Measurements from ENCODE around the gene ZNF24.

Gene ZNF24

DNA sequence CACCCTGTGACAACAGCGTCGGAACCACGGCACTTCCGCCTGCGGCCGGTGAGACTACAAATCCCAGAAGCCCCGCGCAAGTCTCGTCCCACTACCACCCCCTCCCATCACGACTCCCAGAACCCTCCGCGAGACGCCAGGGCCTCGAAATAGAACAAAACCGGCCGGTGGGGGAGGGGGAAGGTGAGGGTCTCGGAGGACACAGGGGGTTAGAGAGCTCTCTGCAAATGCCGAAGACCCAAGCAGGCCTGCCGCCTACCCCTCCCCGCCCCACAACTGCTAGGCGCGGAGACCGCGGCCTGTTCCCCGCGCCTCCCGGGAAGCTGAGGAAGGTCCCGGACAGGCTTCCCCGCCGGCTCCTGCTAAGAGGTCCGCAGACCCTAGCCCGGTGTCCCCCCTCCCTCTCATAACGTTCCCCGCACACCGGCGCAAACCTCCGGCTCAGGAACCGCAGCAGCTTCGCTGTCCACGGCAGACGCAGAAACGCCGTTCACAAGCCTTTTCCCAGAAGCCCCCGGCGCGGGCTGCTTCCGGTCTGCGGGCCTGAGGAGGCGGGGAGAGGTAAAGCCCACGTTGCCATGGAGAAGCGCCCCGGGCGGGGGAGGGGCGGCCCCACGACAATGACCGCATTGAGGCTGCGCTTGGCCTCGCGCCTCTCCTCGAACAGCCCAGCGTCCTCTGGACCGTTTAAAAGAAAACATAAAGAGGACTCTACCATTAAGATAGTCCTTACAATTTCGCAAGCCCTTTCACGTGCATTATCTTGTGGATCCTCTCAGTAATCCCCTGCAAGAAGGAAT, at the start of gene ZNF24:
Gene ZNF24, minus strand, starts transcription at position 485 of the 800 bp plus-strand sequence. CDS start 3,770 bp downstream, outside the sequence.
- DNase-seq: peak; percentile 77 to 98 (median 94)

DNA sequence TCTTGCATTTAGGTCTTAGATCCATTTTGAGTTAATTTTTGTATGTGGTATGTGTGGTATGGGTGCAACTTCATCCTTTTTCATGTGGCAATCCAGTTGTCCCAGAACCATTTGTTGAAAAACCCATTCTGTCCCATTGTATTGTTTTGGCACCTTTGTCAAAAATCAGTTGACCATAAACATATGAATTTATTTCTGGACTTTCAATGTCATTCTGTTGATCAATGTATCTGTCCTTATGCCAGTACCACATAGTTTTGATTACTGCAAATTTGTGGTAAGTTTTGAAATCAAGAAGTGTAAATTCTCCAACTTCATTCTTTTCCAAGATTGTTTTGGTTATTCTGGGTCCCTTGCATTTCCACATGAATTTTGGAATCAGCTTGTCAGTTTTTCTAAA, 49.5 kb upstream of the ZNF24 start:
- no peak for DNase-seq

DNA sequence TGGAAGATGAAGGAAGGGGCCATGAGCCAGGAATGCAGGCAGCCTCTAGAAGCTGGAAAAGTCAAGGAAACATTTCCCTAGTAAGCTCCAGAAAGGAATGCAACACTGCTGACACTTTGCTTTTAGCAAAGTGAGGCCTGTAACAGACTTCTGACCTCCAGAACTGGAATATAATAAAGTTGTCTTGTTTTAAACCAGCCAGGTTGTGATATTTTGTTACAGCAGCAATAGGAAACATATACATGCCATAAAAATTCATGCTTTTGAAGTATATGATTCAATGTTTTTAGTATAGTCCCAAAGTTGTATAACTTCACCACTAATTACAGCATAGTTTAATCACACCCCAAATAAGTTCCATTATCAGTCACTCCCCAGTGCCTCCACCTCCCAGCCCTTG, 48.2 kb upstream of the ZNF24 start:
- no peak for DNase-seq

DNA sequence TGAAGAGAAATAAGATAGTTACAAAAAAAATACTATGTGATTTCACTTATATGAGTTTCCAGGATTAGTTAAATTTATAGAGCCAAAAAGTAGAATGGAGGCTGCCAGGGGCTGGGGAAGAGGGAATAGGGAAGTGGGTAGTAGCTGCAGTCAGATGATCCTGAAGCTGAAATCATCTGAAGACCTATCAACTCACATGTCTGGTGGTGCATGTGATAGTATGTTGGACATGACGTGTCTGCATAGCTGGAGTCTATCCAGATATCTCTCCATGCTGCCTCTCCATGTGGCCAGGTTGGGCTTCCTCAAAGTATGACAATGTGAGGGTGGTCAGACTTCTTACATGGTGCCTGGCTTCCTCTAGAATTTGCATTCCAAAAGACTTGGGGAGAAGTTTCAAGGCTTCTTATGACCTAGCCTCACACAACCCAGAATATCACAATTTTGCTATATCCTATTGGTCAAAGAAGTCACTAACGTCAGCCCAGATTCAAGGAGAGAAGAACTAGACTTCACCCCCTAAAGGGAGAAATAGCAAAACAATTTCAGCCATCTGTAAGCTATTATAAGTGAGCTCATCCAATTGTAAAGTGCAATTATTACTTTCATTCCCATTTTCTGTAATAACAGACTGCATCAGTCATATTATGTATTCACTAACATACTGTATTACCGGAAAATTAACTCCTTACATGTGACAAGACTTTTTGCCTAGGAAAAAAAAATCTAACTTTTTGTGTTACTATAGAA, 46.9 kb upstream of the ZNF24 start:
- DNase-seq: no peak

DNA sequence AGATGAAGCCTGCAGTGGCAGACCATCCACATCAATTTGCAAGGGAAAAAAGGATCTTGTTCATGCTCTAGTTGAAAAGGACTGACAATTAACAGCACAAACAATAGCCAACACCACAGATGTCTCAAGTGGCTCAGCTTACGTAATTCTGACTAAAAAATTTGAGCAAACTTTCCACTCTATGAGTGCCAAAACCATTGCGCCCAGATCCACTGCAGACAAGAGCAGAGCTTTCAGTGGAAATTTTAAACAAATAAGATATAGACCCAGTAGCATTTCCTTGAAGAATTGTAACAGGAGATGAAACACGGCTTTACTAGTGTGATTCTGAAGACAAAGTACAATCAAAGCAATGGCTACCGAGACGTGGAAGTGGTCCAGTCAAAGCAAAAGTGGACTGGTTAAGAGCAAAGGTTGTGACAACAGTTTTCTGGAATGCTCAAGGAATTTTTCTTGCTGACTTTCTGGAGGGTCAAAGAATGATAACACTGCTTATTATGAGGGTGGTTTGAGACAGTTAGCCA, 44.9 kb upstream of the ZNF24 start:
- DNase-seq: no peak

DNA sequence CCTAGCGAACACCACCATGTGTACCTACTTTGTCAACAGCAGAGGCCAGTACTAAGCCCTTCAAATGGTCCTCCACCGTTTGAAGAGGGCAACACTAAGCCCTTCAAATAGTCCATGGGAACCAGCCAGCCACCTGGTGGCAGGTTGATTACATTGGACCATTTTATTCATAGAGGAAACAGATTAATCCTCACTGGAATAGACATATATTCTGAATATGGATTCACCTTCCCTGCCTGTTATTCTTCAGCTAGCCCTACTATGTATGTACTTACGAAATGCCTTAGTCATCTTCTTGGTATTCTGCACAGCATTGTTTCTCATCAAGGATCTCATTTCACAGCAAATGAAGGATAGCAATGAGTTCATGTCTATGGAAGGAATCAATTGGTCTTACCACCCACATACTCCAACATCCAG, 42.9 kb upstream of the ZNF24 start:
- no peak for DNase-seq

DNA sequence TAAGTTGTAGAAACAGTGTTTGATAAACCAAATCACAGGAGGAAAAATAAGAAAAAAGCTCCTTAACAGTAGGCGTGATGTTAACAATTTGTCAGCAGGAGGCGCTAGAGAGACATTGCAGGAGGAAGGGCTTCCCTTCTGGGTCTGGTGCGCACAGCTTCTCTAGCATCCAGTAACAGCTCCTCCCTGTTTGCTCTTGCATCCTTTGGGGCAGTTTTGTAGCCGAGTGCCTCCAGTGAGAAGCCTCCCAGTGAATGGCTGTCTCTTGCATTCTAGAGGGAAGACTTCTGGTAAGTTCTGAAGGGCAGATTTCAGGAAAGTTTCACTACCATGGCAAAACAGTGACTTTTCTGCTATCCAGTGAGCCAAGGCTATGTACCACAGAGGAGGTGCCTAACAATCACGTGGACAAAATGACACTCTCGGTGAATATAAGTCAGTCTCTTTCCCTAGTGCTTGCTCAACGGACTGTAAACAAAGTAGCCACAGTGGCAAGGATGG, 42.4 kb upstream of the ZNF24 start:
- DNase-seq: peak in 33 of 51 donors; percentile 11 to 69 (median 41)

DNA sequence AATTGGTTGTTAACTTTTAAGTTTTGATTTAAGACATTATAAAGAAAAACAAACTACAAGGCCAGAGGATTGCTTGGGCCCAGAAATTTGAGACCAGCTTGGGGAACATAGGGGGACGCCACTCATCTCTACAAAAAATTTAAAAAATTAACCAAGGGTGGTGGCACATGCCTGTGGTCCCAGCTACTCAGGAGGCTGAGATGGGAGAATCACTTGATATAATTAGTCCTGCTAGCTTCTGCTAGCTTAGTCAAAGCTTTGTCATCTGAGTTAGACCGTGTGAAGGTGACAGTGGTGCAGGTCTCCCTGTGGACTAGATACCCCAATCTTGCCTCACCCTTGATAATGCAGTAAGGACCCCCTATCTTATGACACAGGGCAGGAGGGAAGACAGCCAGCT, 38.9 kb upstream of the ZNF24 start:
- DNase-seq: no peak

DNA sequence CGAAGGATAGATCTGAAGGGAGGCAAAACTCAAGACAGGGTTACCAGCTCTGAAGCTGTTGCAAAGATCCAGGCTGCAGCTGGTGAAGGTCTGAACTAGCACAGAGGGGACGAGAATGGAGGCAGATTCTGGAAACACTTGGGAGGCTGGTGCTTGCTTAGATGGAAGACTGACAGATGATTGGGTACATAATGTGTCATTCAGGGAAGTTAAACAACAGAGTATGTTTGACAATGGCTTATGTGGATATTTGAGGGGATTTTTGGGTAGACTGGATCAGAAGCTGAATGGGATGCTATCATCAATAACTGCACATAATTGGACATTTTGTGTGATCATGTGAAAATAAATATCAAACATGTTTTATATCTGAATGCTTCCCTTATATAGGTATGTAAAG, 35.2 kb upstream of the ZNF24 start:
- DNase-seq: no peak

DNA sequence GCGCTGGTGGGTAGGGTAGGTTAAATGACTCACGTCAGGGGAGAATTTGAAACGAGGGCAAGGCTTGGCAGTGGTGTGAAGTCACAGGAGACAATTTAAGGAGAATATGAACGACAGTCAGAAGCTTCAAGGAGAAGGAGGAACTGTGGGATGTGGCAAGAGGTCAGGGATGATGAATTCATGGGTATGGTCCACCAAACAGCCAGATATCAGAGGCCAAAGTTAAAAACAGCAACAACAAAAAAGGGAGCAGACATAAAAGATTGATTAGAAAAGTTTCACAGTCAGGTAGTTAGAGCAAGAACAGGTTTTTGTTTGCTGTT, 34.3 kb upstream of the ZNF24 start:
- no peak for DNase-seq

DNA sequence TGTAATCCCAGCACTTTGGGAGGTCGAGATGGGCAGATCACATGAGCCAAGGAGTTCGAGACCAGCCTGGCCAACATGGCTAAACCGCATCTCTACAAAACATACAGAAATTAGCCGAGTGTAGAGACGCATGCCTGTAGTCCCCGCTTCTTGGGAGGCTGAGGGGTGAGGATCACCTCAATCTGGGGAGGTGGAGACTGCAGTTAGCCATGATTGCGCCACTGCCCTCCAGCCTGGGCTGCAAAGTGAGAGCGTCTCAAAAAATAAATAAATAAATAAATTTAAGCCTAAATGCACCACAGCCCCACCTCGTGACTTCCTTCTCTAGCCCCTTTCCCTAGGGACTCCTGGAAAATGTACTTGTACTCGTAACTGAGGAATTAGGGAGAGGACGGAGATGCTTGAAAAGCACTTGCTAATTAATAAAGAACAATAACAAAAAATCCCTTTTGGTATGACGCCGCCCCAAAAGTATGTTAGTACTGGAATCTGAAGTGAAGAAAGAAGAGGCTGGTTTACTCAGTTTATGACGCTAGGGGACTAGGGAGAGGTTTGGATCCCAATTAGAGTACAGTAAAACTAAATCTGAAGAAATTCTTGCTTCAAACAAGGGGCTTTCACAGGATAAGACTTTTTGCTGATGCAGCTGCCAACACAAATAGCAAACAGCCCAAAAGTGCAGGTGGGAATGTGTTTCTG, 33.8 kb upstream of the ZNF24 start:
- DNase-seq: no peak

DNA sequence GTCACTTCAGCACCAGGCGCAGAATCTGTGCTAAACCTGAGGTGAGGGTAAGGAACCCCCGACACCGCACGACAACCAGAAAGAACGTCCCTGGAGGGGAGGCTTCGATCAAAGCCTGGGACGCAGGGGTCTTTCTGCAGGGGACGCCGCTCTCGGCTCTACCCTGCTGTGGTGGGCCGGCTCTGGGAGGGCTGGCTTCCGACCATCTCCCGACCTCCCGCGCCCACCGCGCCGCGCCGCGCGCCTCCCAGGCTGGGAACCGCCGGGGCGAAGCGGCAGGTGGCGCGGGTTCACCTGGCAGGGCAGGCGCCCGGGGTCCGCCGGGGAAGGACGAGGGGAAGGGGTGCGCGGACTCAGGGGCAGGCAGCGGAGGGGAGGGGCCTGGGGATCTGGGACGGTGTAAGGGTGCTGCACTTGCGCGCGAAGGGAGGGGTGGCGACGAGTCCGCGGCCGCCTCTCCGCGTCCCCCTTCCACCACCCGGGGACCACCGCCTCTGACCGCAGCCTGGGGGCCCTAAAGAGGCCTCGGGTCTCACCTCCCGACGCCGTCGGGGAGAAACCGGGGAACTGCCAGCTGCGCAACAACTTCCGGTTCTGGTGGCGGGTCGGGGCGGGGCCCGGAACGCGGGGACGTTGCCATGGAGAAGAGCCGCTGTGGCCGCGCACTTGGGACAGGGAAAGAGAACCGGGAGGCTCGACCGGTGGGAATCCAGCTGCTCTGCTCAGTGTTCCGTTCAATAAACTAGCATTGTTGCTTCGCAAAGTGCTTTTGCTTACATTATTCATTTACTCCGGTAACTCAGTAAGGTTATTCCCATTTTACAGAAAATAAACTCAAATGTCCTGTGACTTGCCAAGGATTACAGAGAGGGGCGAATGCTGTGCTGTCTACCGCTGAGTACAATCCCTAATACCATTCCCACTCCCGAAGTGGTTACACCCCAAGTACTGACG, 32.8 kb upstream of the ZNF24 start, which contains the start of gene ZNF396:
Gene ZNF396, minus strand, starts transcription at position 596 of the 954 bp plus-strand sequence. CDS start 3,045 bp downstream, outside the sequence.
- DNase-seq: peak; percentile 1 to 77 (median 53)

DNA sequence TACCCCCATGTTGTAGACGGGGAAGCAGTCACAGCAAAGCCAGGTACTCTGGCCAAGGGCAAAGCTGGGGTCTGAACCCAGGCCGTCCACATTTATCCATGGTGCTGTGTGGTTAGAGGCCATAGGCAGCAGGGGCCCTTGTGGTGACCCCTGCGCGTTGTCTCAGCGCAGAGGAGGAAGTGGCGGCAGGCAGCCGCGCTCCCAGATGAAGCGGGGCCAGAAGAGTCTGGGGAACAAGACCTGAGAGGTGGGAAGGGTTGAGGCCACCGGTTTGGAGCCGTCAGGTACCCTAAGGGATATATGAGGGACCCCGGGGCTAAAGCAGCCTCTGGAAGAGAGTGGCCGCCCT, 32.1 kb upstream of the ZNF24 start:
- peak in 11 of 51 donors; percentile 4 to 26 (median 11) for DNase-seq

DNA sequence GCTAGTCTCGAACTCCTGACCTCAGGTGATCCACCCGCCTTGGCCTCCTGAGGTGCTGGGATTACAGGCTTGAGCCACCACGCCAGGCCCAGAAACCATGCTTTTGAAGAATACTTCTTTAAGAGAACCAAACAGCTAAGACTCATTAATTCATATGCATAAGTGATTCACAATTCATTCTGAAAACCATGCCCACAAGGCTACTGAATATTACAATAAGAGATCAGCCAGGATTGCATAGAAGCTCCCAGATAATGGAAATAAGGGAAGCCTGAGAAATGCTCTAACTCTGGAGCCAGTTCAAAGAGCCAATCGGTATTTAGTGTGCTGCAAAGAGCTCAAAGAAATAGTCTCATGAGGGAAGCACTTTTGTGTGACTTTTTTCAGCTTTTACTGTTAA, 30.5 kb upstream of the ZNF24 start:
- DNase-seq: no peak

DNA sequence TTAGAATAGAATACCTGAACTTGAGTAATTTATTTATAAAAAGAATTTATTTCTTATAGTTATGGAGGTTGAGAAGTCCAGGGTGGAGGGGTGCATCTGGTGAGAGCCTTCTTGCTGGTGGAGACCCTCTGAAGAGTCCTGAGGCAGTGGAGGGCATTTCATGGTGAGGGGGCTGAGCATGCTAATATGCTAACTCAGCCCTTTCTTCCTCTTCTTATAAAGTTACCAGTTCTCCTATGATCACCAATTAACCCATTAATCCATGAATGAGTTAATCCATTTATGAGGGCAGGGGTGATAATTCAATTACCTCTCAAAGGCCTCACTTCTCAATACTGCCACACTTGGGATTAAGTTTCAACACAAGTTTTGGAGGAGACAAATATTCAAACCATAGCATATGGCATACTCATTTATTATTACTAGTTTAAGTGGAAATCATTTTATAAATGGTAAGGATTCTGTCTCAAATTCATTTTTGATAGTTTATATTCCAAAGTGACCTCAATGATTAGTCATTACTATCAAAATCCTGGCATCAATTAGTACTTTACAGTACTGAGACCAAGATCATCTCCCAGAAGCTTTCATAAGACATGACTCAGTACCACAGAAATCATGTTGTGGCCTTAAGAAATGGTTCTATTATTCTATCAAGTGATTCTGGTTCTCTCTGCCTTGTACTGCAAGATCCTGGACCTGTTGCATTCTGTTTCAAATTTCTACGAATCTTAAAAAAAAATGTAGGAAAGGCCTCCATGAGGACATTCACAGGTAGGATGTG, 27.4 kb upstream of the ZNF24 start:
- no peak for DNase-seq

DNA sequence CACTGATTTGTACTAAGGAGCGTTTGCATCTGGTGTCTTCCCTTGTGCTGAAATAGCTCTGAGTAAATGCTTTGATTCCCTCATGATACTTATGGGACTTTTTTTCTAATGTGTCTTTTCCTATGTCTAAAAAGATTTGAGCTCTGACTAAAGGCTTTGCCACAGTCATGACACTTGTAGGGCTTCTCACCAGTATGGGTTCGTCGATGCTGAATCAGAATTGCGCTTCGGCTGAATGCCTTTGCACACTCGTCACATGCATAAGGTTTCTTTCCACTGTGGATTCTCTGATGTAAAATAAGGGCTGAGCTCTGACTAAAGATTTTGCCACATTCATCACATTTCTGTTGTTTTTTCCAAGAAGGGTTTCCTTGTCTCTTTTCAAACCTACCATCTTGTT, 24.9 kb upstream of the ZNF24 start:
- no peak for DNase-seq

DNA sequence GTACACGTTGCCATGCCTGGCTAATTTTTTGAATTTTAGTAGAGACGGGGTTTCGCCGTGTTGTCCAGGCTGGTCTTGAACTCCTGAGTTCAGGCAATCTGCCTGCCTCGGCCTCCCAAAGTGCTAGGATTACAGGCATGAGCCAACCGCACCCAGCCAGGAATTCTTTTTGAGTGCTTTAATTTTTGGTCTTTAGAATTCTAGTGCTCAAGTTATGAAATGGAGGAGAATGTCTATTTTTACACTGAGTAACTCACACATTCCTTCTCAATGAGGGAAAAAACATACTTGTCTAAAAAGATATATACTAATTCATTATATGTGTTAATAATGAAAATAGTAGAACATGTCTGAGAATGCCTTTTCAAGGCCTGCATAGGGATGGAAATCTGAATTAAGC, 24.4 kb upstream of the ZNF24 start:
- DNase-seq: no peak

DNA sequence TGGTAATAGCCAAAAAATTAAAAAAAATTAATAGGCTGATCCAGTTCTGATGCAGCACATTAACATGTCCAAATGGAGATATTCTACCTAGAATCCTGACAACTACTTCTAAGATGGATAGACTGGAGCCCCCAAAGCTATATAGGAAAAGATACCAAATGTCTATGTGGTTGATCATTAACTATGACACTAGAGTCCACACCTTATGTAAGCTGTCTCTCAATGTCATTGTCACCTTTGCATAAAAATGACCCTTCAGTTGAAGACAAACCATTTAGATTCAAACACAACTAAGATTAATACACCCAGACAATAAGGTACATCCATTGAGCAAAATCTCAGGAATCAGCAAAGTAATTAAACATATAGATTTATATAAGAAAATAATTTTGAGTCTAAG, 18.3 kb upstream of the ZNF24 start:
- DNase-seq: no peak

DNA sequence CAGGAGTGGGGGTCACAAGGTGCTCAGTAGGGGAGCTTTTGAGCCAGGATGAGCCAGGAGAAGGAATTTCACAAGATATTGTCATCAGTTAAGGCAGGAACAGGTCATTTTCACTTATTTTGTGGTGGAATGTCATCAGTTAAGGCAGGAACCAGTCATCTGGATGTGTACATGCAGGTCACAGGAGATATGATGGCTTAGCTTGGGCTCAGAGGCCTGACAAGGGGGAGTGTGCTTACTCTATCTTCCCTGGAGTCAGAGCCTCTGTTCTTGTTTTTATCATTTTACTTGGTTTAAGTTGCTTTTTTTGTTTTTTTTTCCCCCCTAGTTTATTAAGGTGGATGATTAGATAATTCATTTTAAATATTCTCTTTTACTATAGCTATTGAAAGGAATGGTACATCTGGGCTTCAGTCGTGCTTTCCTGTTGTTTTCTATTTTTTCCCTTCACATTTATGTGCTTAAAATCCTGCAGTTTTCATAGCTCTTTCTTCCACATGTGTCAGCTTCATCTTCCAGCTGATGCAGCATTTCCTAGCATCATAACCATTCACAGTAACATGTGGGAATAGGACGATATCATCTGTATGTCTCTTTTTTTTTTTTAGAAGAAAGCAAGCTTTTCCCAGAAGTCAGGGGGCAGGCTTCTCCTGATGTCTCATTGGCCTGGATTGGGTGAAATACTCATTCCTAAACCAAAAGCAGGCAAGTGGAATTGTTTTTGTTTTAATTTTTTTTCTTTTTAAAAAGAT, 17.5 kb upstream of the ZNF24 start:
- no peak for DNase-seq

Measured in hypothalamus (tissue), 51 donors.